ENCODE results near the gene KLC1.

KLC1 gene

DNA sequence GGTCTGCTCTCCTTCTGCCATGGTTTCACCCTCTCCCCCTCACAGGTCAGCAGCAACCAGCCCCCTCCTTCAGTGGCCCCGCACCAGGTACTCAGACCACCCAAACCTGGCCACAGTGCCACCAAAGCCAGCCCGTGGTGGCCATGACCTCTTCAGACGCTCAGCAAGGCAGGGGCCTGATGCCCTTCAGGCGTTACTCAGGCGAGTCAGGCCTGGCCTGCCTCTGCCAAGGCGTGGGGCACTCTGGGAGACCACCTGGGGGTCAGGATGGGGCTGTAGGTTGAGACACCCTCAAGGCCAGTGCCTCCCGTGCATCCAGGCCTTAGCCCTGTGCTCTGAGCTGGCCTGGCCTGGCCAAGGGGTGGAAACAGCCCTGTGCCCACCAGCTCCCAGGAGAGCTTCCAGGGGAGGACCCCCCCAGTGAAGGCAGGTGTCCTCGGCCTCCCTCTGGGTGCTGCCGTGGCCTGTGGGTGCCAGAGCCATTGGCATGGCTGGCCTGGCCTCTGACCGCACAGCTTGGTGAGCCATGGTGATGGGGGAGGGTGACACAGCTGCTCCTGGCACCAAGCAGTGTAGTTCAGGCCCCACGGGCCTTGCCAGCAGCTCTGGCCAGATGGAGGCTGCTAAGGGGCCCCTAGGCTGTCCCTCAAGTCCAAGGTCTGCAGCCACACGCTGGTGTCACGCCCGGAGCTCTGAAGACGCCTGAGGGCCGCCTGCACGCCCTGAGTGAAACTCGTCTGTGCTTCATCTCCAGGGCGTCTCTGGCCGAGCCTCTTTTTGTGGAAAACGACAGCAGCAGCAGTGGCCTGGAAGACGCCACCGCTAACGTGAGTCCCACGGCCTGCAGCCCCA is 71.1 kb downstream of the KLC1 start:
- Histone ChIP-seq H3K27me3 (ENCODE audit: control insufficient read depth, low read length) (no peaks in the 10 kb centered on the region), H3K36me3 (ENCODE audit: control insufficient read depth, low read length) (peaks cover 85% of the 10 kb centered on the region), H3K79me2 (ENCODE audit: control insufficient read depth, low read length) (peaks cover 51% of the 10 kb centered on the region), H4K20me1 (ENCODE audit: control insufficient read depth, insufficient read depth, low read depth, low read length) (no peaks in the 10 kb centered on the region; the same call in 1 of the 2 replicates), H3K4me3 (ENCODE audit: low read length) (no peak overlapping the region; the same call in 1 of the 2 replicates), H3K9me3 (ENCODE audit: control insufficient read depth, insufficient read depth, low read length) (no peaks in the 10 kb centered on the region), H3F3A (ENCODE audit: control insufficient read depth, insufficient read depth) (peaks cover 22% of the 10 kb centered on the region), H3K4me2 (ENCODE audit: low read length) (peak overlapping the region; percentile 69; the same call in 1 of the 2 replicates), H3K4me1 (ENCODE audit: control insufficient read depth, low read length) (peaks cover 84% of the 10 kb centered on the region), H3K27ac (ENCODE audit: low read depth, low read length) (peak overlapping the region; percentile 73), H3K9me2 (replicated peaks; ENCODE audit: control insufficient read depth, low read length) (no peaks in the 10 kb centered on the region)
- TF ChIP-seq EZH2phosphoT487 (IDR thresholded peaks at IDR 0.05; ENCODE audit: borderline replicate concordance, low read length) (no peak), CTCF (IDR thresholded peaks at IDR 0.05; ENCODE audit: low read depth, low read length, poor library complexity, severe bottlenecking) (no peak)

DNA sequence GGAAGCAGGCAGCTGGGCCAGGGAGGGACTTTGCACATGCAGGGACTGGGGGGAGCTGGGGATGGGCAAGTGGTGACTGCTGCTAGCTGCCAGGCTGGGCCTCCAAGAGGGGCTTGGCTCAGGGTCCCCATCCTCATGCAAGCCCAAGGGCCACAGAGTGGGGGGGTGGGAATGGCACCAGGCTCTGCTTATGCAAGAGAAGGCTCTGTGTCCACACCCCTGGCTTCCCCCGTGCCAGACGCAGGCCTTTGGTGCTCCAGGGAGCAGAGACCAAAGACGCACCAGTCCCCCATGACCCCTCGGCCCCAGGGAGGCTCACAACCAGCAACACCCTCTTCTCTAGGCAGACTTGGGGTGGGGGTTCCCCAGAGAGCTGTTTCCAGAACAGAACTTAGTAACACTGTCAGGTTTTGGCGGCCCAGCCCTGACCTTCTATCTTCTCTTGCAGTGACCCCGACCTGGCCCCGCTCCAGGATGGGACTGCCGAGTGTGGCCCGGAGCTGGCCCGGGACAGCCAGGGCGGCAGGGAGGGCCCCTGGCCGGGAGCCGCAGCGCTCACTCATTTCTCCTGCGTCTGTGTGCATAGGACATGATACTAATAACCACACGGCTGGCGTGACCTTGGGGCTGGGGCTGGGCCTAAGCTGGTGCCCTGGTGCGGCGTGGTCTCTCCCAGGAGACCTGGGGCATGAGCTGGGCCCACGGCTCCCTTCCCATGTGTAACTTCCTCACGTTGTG is 71.9 kb downstream of the KLC1 start:
- Histone ChIP-seq H3K9me2 (replicated peaks; ENCODE audit: control insufficient read depth, low read length) (no peaks in the 10 kb centered on the region), H3K79me2 (ENCODE audit: control insufficient read depth, low read length) (peaks cover 47% of the 10 kb centered on the region), H3K4me2 (ENCODE audit: low read length) (peak overlapping the region; percentile 34), H3F3A (ENCODE audit: control insufficient read depth, insufficient read depth) (peaks cover 19% of the 10 kb centered on the region), H3K27ac (ENCODE audit: low read depth, low read length) (peak overlapping the region; percentile 57), H3K9me3 (ENCODE audit: control insufficient read depth, insufficient read depth, low read length) (no peaks in the 10 kb centered on the region), H3K4me3 (ENCODE audit: low read length) (no peak overlapping the region), H3K36me3 (ENCODE audit: control insufficient read depth, low read length) (peaks cover 92% of the 10 kb centered on the region), H3K27me3 (ENCODE audit: control insufficient read depth, low read length) (no peaks in the 10 kb centered on the region), H3K4me1 (ENCODE audit: control insufficient read depth, low read length) (peaks cover 76% of the 10 kb centered on the region), H4K20me1 (ENCODE audit: control insufficient read depth, insufficient read depth, low read depth, low read length) (no peaks in the 10 kb centered on the region; the same call in 1 of the 2 replicates)
- TF ChIP-seq EZH2phosphoT487 (IDR thresholded peaks at IDR 0.05; ENCODE audit: borderline replicate concordance, low read length) (no peak), CTCF (IDR thresholded peaks at IDR 0.05; ENCODE audit: low read depth, low read length, poor library complexity, severe bottlenecking) (no peak)

- TF ChIP-seq EZH2phosphoT487 (IDR thresholded peaks at IDR 0.05; ENCODE audit: borderline replicate concordance, low read length) (no peak), CTCF (IDR thresholded peaks at IDR 0.05; ENCODE audit: low read depth, low read length, poor library complexity, severe bottlenecking) (no peak)
- no peaks in the 10 kb centered on the region; the same call in 1 of the 2 replicates for H4K20me1 ChIP-seq (ENCODE audit: control insufficient read depth, insufficient read depth, low read depth, low read length)
- H3K27ac ChIP-seq (ENCODE audit: low read depth, low read length): peak overlapping the region; percentile 57
- H3K79me2 ChIP-seq (ENCODE audit: control insufficient read depth, low read length): peaks cover 38% of the 10 kb centered on the region
- H3K4me1 ChIP-seq (ENCODE audit: control insufficient read depth, low read length): peaks cover 64% of the 10 kb centered on the region
- H3K36me3 ChIP-seq (ENCODE audit: control insufficient read depth, low read length): peaks cover 93% of the 10 kb centered on the region
- no peaks in the 10 kb centered on the region for H3K9me3 ChIP-seq (ENCODE audit: control insufficient read depth, insufficient read depth, low read length)
- peaks cover 8% of the 10 kb centered on the region for H3F3A ChIP-seq (ENCODE audit: control insufficient read depth, insufficient read depth)
- no peaks in the 10 kb centered on the region for H3K9me2 ChIP-seq (replicated peaks; ENCODE audit: control insufficient read depth, low read length)
- H3K4me3 ChIP-seq (ENCODE audit: low read length): no peak overlapping the region
- H3K27me3 ChIP-seq (ENCODE audit: control insufficient read depth, low read length): no peaks in the 10 kb centered on the region
- H3K4me2 ChIP-seq (ENCODE audit: low read length): peak overlapping the region; percentile 34
Measured at GRCh38 chr14:103702095-103702494, 73.1 kb downstream of the KLC1 start.

All from DOHH2 (cell line).